SU-DHL-6 (cell line): ENCODE measurements around the gene CCDC85A.

Experiments used
- H2AFZ ChIP-seq: fragments of 200-600 bp; sonication (generic); 2 replicates; pipeline ENCODE4 v1.6.1; 2014; ENCODE audit warnings: low read depth, mild to moderate bottlenecking, moderate library complexity, mixed read lengths, antibody characterized with exemption, low read length; ENCODE audit not compliant: severe bottlenecking
- H3F3A ChIP-seq: fragments of 200-600 bp; shearing (Covaris generic); 2 replicates; pipeline ENCODE4 v1.6.0; 2016; ENCODE audit warnings: antibody characterized with exemption, mild to moderate bottlenecking; ENCODE audit not compliant: insufficient read depth
- H3K27ac ChIP-seq: fragments of 200-600 bp; sonication (generic); 2 replicates; pipeline ENCODE4 v1.5.1; 2016; ENCODE audit warnings: low read depth, mild to moderate bottlenecking, low read length, moderate library complexity, mixed read lengths
- H3K27me3 ChIP-seq: fragments of 200-600 bp; sonication (generic), shearing (Covaris generic); 2 replicates; pipeline ENCODE4 v1.6.0; 2014; ENCODE audit warnings: mild to moderate bottlenecking, low read length
- H3K36me3 ChIP-seq: fragments of 200-600 bp; sonication (generic); 2 replicates; pipeline ENCODE4 v1.6.1; 2014; ENCODE audit warnings: mild to moderate bottlenecking, low read length, mixed read lengths
- H3K4me2 ChIP-seq: fragments of 300-600, 200-600 bp; shearing (Covaris generic), sonication (generic); 2 replicates; pipeline ENCODE4 v1.6.0; 2014; ENCODE audit warnings: low read length, low read depth, mild to moderate bottlenecking; ENCODE audit not compliant: poor library complexity, severe bottlenecking
- H3K4me3 ChIP-seq: fragments of 200-600 bp; sonication (generic); 2 replicates; pipeline ENCODE4 v1.5.1; 2014; ENCODE audit warnings: antibody characterized with exemption, low read length, mild to moderate bottlenecking, mixed read lengths; ENCODE audit not compliant: insufficient read depth, poor library complexity, severe bottlenecking
- H3K79me2 ChIP-seq: fragments of 200-600 bp; sonication (generic); 2 replicates; pipeline ENCODE4 v1.6.1; 2014; ENCODE audit warnings: mild to moderate bottlenecking, low read length, moderate library complexity; ENCODE audit not compliant: insufficient read depth
- H3K9ac ChIP-seq: fragments of 200-600 bp; sonication (generic); 2 replicates; pipeline ENCODE4 v1.7.0; 2014; ENCODE audit warnings: mild to moderate bottlenecking, low read length
- H3K9me2 ChIP-seq: fragments of 200-600 bp; sonication (generic); replicated peaks from 2 replicates; pipeline ENCODE4 v1.6.1; 2014; ENCODE audit warnings: low read length; ENCODE audit not compliant: insufficient read depth
- H3K9me3 ChIP-seq: fragments of 200-600 bp; sonication (generic); 2 replicates; pipeline ENCODE4 v1.6.1; 2014; ENCODE audit warnings: low read length, mixed read lengths; ENCODE audit not compliant: insufficient read depth
- H4K20me1 ChIP-seq: fragments of 200-600 bp; sonication (generic); 2 replicates; pipeline ENCODE4 v1.6.1; 2014; ENCODE audit warnings: low read depth, mild to moderate bottlenecking, antibody characterized with exemption, low read length, moderate library complexity, mixed read lengths
- CTCF ChIP-seq: fragments of 200-600 bp; sonication (generic); IDR thresholded peaks from one replicate; pipeline ENCODE4 v1.5.1; 2017; ENCODE audit warnings: antibody characterized with exemption, mild to moderate bottlenecking, low read length, moderate library complexity; ENCODE audit not compliant: insufficient read depth, poor library complexity, severe bottlenecking
- EZH2phosphoT487 ChIP-seq: fragments of 200-600 bp; sonication (generic), shearing (Covaris generic); conservative IDR thresholded peaks from 2 replicates; pipeline ENCODE4 v1.6.1; 2018; ENCODE audit warnings: mild to moderate bottlenecking, antibody characterized with exemption, low read length, moderate library complexity, mixed read lengths

The CCDC85A gene

GRCh38 chr2:56335101-56335500, 151.3 kb downstream of the CCDC85A start:
- H3F3A ChIP-seq = no peaks in the 10 kb centered on the region
- H3K4me3 ChIP-seq = no peak overlapping the region
- no peak overlapping the region for H2AFZ ChIP-seq
- no peak overlapping the region for H3K4me2 ChIP-seq
- H3K27me3 ChIP-seq = no peaks in the 10 kb centered on the region
- no peaks in the 10 kb centered on the region for H3K79me2 ChIP-seq
- no peaks in the 10 kb centered on the region for H4K20me1 ChIP-seq
- TF ChIP-seq CTCF (no peak), EZH2phosphoT487 (no peak)
- no peaks in the 10 kb centered on the region for H3K9me3 ChIP-seq
- no peak overlapping the region for H3K9ac ChIP-seq
- H3K36me3 ChIP-seq = no peaks in the 10 kb centered on the region
- H3K27ac ChIP-seq = no peak overlapping the region
- no peaks in the 10 kb centered on the region for H3K9me2 ChIP-seq

- TF ChIP-seq EZH2phosphoT487 = no peak
- TF ChIP-seq CTCF = no peak
- no peak overlapping the region for H3K4me3 ChIP-seq
- no peak overlapping the region for H3K9ac ChIP-seq
- H3K36me3 ChIP-seq = no peaks in the 10 kb centered on the region
- H4K20me1 ChIP-seq = no peaks in the 10 kb centered on the region
- H3K27ac ChIP-seq = no peak overlapping the region
- no peaks in the 10 kb centered on the region for H3K9me3 ChIP-seq
- no peaks in the 10 kb centered on the region for H3K27me3 ChIP-seq
- no peaks in the 10 kb centered on the region for H3F3A ChIP-seq
- H3K9me2 ChIP-seq = no peaks in the 10 kb centered on the region
- no peak overlapping the region for H3K4me2 ChIP-seq
- no peaks in the 10 kb centered on the region for H3K79me2 ChIP-seq
- H2AFZ ChIP-seq = no peak overlapping the region
Measured at GRCh38 chr2:56337342-56337741, 153.6 kb downstream of the CCDC85A start.

GRCh38 chr2:56338232-56338631, 154.4 kb downstream of the CCDC85A start:
- H3K27ac ChIP-seq = no peak overlapping the region

More at GRCh38 chr2:56338232-56338631, 154.4 kb downstream of the CCDC85A start:
- H3K36me3 ChIP-seq = no peaks in the 10 kb centered on the region
- H2AFZ ChIP-seq = no peak overlapping the region
- H3K79me2 ChIP-seq = no peaks in the 10 kb centered on the region
- H3K9me3 ChIP-seq = no peaks in the 10 kb centered on the region
- no peak overlapping the region for H3K4me2 ChIP-seq
- H3K9ac ChIP-seq = no peak overlapping the region
- H4K20me1 ChIP-seq = no peaks in the 10 kb centered on the region
- H3F3A ChIP-seq = no peaks in the 10 kb centered on the region
- H3K9me2 ChIP-seq = no peaks in the 10 kb centered on the region
- TF ChIP-seq CTCF = no peak
- no peak for TF ChIP-seq EZH2phosphoT487
- H3K27me3 ChIP-seq = no peaks in the 10 kb centered on the region
- no peak overlapping the region for H3K4me3 ChIP-seq
